Measurements from ENCODE around the gene PTTG1.
"Not testable (repeated sequence)": the region's sequence is repeated elsewhere in the genome, so short reads cannot be mapped to it uniquely, and the experiment has no call there.

Gene PTTG1

GRCh38 chr5:160435532-160435931 lies 13.9 kb downstream of the PTTG1 start:
- Histone ChIP-seq H3K27me3 (ENCODE audit: insufficient read depth, low read length) (no peaks in the 10 kb centered on the region), H3K36me3 (ENCODE audit: insufficient read depth, low read length) (no peaks in the 10 kb centered on the region), H3K4me3 (ENCODE audit: low read length) (no peak overlapping the region), H2AFZ (ENCODE audit: low read depth, low read length) (no peak overlapping the region), H3K4me1 (ENCODE audit: insufficient read depth, low read length) (peaks cover 20% of the 10 kb centered on the region), H3K9me3 (ENCODE audit: low read length) (no peaks in the 10 kb centered on the region)

- Histone ChIP-seq H2AFZ (ENCODE audit: low read depth, low read length) (no peak overlapping the region), H3K4me3 (ENCODE audit: low read length) (no peak overlapping the region), H3K36me3 (ENCODE audit: insufficient read depth, low read length) (no peaks in the 10 kb centered on the region), H3K4me1 (ENCODE audit: insufficient read depth, low read length) (peaks cover 20% of the 10 kb centered on the region), H3K27me3 (ENCODE audit: insufficient read depth, low read length) (no peaks in the 10 kb centered on the region), H3K9me3 (ENCODE audit: low read length) (no peaks in the 10 kb centered on the region)
These were observed 14.4 kb downstream of the PTTG1 start for GRCh38 chr5:160436017-160436416.

DNA sequence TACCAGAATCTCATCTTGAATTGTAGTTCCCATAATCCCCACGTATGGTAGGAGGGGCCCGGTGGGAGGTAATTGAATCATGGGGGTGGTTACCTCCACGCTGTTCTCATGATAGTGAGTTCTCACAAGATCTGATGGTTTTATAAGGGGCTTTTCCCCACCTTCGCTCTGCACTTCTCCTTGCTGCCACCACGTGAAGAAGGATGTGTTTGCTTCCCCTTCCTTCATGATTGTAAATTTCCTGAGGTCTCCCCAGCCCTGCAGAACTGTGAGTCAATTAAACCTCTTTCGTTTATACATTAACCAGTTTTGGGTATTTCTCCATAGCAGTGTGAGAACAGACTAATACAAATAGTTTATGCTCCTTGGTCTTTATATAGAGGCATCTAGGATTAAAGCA lies 15.0 kb downstream of the PTTG1 start:
- H3K4me3 ChIP-seq (ENCODE audit: low read length); H3K27me3 ChIP-seq (ENCODE audit: insufficient read depth, low read length); H2AFZ ChIP-seq (ENCODE audit: low read depth, low read length); H3K9me3 ChIP-seq (ENCODE audit: low read length); H3K36me3 ChIP-seq (ENCODE audit: insufficient read depth, low read length): not testable (repeated sequence)
- peaks cover 20% of the 10 kb centered on the region for H3K4me1 ChIP-seq (ENCODE audit: insufficient read depth, low read length)

GRCh38 chr5:160437271-160437670 lies 15.6 kb downstream of the PTTG1 start:
- no peak overlapping the region for H3K4me3 ChIP-seq (ENCODE audit: low read length)
- no peaks in the 10 kb centered on the region for H3K9me3 ChIP-seq (ENCODE audit: low read length)
- no peaks in the 10 kb centered on the region for H3K36me3 ChIP-seq (ENCODE audit: insufficient read depth, low read length)
- no peak overlapping the region for H2AFZ ChIP-seq (ENCODE audit: low read depth, low read length)
- peaks cover 20% of the 10 kb centered on the region for H3K4me1 ChIP-seq (ENCODE audit: insufficient read depth, low read length)
- no peaks in the 10 kb centered on the region for H3K27me3 ChIP-seq (ENCODE audit: insufficient read depth, low read length)

DNA sequence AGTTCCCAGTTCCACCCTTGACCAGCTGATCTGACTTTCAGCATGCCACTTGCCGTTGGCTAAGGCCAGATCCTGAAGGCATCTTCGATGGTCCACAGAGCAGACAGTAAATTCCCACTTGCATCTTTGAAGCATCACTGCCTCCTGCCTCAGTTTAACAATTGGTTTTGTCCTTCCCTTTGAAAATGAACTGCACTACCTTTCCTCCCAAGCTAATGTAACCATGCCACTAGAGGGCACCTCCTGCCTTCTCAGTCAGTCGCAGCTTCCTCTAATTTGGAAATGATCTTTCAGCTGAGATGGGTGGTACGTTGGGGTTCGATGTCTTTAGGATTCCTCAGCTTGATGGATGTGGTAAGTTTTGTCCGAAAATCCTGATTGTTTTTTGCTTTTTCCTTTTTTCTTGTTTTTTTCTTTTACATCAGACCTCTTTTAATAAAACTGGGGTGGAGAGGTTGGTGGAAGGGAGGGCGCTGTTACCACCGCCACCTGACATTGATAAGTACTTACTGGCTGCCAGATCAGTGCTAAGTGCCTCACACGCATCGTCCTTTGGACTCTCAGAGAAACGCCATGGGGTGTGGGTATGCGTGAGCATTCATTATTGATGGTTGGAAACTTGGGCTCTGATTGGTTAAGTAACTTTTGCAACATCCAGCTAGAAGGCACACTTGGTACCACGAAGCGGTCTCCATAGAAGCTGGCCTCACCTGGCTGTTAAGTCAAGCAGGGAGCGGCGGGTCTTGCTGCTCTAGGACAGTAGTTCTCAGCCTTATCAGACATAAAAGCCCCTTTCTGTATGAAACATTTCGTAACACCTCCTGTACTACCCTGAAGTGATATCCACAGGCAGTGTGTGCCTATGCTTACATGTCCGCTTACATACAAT lies 16.9 kb downstream of the PTTG1 start:
- Histone ChIP-seq H3K27me3 (ENCODE audit: insufficient read depth, low read length) (no peaks in the 10 kb centered on the region), H3K4me3 (ENCODE audit: low read length) (no peak overlapping the region), H2AFZ (ENCODE audit: low read depth, low read length) (no peak overlapping the region), H3K9me3 (ENCODE audit: low read length) (no peaks in the 10 kb centered on the region), H3K36me3 (ENCODE audit: insufficient read depth, low read length) (no peaks in the 10 kb centered on the region), H3K4me1 (ENCODE audit: insufficient read depth, low read length) (peaks cover 23% of the 10 kb centered on the region)

GRCh38 chr5:160439205-160439600 lies 17.5 kb downstream of the PTTG1 start:
- Histone ChIP-seq H3K9me3 (ENCODE audit: low read length) (no peaks in the 10 kb centered on the region), H3K27me3 (ENCODE audit: insufficient read depth, low read length) (no peaks in the 10 kb centered on the region), H3K36me3 (ENCODE audit: insufficient read depth, low read length) (no peaks in the 10 kb centered on the region), H3K4me3 (ENCODE audit: low read length) (no peak overlapping the region), H3K4me1 (ENCODE audit: insufficient read depth, low read length) (peaks cover 21% of the 10 kb centered on the region), H2AFZ (ENCODE audit: low read depth, low read length) (no peak overlapping the region)

DNA sequence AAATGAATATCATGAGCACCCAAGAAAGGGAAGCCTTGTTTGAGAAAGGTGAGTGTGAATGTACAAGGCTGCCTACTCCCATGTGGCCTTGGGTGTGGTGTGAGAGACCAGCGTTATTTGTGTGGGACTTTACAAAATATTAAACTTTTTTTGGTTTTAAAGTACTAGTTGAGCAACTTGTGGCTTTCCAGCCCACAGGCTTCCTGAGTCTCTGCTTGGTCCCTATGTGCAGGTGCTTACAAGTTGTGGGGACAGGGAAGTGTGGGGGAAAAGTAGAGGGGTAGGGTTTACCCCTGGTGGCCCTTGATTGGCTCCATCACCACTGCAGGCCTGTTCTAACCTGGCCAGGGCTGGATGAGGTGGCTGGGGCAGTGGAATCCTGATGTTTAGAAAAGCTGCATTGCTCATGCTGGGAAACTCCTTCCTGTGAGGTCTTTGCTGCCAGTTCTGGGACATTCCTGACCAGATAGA lies 19.7 kb downstream of the PTTG1 start:
- Histone ChIP-seq H3K4me1 (ENCODE audit: insufficient read depth, low read length) (peaks cover 15% of the 10 kb centered on the region), H3K36me3 (ENCODE audit: insufficient read depth, low read length) (no peaks in the 10 kb centered on the region), H2AFZ (ENCODE audit: low read depth, low read length) (no peak overlapping the region), H3K27me3 (ENCODE audit: insufficient read depth, low read length) (no peaks in the 10 kb centered on the region), H3K4me3 (ENCODE audit: low read length) (no peak overlapping the region), H3K9me3 (ENCODE audit: low read length) (no peaks in the 10 kb centered on the region)

DNA sequence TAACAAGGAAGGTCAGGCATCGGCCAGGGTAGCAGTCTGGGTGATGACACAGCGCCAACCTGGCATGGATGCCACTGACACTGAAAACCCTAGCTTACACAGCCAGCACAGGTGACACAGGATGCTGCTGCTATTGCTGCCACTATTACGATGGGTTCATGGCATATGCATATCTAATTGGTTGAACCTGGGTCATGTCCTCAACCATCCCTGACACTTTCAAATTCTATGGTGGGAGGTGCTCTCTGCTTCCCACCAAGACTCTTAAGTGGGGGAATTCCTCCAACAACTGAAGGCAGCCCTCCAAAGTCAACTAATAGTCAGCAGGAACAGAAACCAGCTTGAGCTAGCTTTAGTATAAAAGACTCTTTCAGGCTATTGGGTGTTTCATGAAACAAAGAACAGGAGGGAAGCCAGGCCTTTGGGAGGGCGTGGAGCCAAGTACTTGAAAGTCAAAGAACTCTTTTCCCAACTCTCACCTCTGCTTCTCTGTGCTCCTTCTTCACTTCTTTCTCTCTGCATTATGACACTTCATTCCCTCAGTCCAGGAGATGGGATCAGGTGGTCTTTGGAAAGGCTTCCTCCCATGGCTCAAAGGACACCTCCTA lies 21.3 kb downstream of the PTTG1 start:
- H3K4me1 ChIP-seq (ENCODE audit: insufficient read depth, low read length), result peaks cover 15% of the 10 kb centered on the region
- no peaks in the 10 kb centered on the region for H3K27me3 ChIP-seq (ENCODE audit: insufficient read depth, low read length)
- no peaks in the 10 kb centered on the region for H3K9me3 ChIP-seq (ENCODE audit: low read length)
- H3K36me3 ChIP-seq (ENCODE audit: insufficient read depth, low read length), result no peaks in the 10 kb centered on the region
- no peak overlapping the region for H2AFZ ChIP-seq (ENCODE audit: low read depth, low read length)
- H3K4me3 ChIP-seq (ENCODE audit: low read length), result no peak overlapping the region

DNA sequence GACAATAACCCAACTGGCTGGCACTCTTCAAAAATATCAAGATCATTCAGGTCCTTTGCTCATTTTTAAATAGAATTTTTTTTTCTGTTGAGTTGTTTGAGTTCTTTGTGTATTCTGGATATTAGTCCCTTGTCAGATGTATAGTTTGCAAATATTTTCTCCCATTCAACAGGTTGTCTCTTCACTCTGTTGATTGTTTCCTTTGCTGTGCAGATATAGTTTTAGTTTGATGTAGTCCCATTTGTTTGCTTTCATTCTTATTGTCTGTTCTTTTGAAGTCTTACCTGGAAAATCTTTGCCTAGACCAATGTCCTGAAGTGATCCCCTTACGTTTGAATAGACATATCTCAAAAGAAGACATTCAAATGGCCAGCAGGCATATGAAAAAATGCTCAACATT lies 22.8 kb downstream of the PTTG1 start:
- Histone ChIP-seq H3K27me3 (ENCODE audit: insufficient read depth, low read length) (no peaks in the 10 kb centered on the region), H3K4me1 (ENCODE audit: insufficient read depth, low read length) (peaks cover 15% of the 10 kb centered on the region)

DNA sequence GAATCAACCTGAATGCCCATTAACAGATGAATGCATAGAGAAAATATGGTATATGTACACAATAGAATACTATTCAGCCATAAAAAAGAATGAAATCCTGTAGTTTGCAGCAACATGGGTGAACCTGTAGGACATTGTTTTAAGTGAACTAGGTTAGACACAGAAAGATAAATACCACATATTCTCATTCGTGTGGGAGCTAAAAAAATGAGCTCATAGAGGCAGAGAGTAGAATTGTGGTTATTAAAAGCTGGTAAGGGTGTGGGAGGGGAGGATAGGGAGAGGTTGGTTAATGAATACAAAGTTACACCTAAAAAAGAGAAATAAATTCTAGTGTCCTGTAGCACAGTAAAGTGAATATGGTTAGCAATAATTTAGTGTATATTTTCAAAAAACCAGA lies 23.5 kb downstream of the PTTG1 start:
- H3K4me1 ChIP-seq (ENCODE audit: insufficient read depth, low read length), result peaks cover 15% of the 10 kb centered on the region
- no peak overlapping the region for H3K4me3 ChIP-seq (ENCODE audit: low read length)
- H2AFZ ChIP-seq (ENCODE audit: low read depth, low read length), result no peak overlapping the region
- H3K27me3 ChIP-seq (ENCODE audit: insufficient read depth, low read length), result no peaks in the 10 kb centered on the region
- H3K36me3 ChIP-seq (ENCODE audit: insufficient read depth, low read length), result no peaks in the 10 kb centered on the region
- H3K9me3 ChIP-seq (ENCODE audit: low read length), result no peaks in the 10 kb centered on the region

More for the DNA sequence above, 22.8 kb downstream of the PTTG1 start:
- Histone ChIP-seq H2AFZ (ENCODE audit: low read depth, low read length) (no peak overlapping the region), H3K9me3 (ENCODE audit: low read length) (no peaks in the 10 kb centered on the region), H3K36me3 (ENCODE audit: insufficient read depth, low read length) (no peaks in the 10 kb centered on the region), H3K4me3 (ENCODE audit: low read length) (no peak overlapping the region)

GRCh38 chr5:160445751-160446150 lies 24.1 kb downstream of the PTTG1 start:
- Histone ChIP-seq H3K4me1 (ENCODE audit: insufficient read depth, low read length) (peaks cover 15% of the 10 kb centered on the region), H3K36me3 (ENCODE audit: insufficient read depth, low read length) (no peaks in the 10 kb centered on the region), H3K4me3 (ENCODE audit: low read length) (no peak overlapping the region), H2AFZ (ENCODE audit: low read depth, low read length) (no peak overlapping the region), H3K27me3 (ENCODE audit: insufficient read depth, low read length) (no peaks in the 10 kb centered on the region), H3K9me3 (ENCODE audit: low read length) (no peaks in the 10 kb centered on the region)

DNA sequence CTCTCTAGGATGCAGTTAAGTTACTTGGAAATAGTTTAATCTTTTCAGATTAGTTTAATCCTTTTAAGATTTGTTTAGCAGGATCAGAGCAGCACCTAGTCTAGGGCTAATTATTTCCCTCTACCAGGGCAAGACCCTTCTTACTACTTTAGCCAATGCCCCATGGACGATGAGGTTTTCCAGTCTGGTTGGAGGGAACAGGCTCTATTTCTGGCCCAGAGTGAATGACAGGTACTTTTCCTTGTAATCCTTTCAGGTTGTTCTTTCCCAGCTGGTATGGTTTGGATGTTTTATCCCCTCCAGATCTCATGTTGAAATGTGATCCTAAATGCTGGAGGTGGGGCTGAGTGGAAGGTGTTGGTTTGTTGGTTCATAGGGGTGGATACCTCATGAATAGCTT lies 27.2 kb downstream of the PTTG1 start:
- no peak overlapping the region for H3K4me3 ChIP-seq (ENCODE audit: low read length)
- H2AFZ ChIP-seq (ENCODE audit: low read depth, low read length), result no peak overlapping the region
- no peaks in the 10 kb centered on the region for H3K27me3 ChIP-seq (ENCODE audit: insufficient read depth, low read length)
- H3K4me1 ChIP-seq (ENCODE audit: insufficient read depth, low read length), result peaks cover 1% of the 10 kb centered on the region
- H3K36me3 ChIP-seq (ENCODE audit: insufficient read depth, low read length), result no peaks in the 10 kb centered on the region
- H3K9me3 ChIP-seq (ENCODE audit: low read length), result no peaks in the 10 kb centered on the region

GRCh38 chr5:160449458-160449857 lies 27.8 kb downstream of the PTTG1 start:
- H2AFZ ChIP-seq (ENCODE audit: low read depth, low read length), result no peak overlapping the region
- no peak overlapping the region for H3K4me3 ChIP-seq (ENCODE audit: low read length)
- H3K27me3 ChIP-seq (ENCODE audit: insufficient read depth, low read length), result no peaks in the 10 kb centered on the region
- H3K4me1 ChIP-seq (ENCODE audit: insufficient read depth, low read length), result no peaks in the 10 kb centered on the region
- no peaks in the 10 kb centered on the region for H3K36me3 ChIP-seq (ENCODE audit: insufficient read depth, low read length)
- no peaks in the 10 kb centered on the region for H3K9me3 ChIP-seq (ENCODE audit: low read length)
